EL (cell line): Measurements from ENCODE around the gene CUTC.
"Not testable (repeated sequence)": the region's sequence is repeated elsewhere in the genome, so short reads cannot be mapped to it uniquely, and the experiment has no call there.

Source experiments
- DNase-seq: peaks from one replicate; pipeline ENCODE4 v3.0.0-alpha.2; 2016

The CUTC gene

DNA sequence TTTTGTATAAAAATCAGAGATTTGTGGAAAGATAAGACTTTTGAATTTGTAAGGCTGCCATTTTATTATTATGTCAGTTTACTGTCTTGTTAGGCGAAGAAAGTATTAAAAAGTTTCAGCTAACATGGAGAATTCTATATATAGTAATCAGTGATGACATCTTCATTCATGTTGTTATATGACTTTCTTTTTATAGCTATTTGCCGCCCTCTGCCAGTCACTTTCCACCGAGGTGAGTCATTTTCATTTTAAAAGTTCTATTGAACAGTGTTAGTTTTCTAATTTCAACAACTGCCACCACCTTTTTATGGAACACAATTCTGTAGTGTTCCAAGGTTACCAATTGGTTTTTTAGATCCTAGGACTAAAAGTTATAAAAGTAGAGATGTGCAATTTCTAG lies 11.8 kb downstream of the CUTC start:
- peak; percentile 5 for DNase-seq

DNA sequence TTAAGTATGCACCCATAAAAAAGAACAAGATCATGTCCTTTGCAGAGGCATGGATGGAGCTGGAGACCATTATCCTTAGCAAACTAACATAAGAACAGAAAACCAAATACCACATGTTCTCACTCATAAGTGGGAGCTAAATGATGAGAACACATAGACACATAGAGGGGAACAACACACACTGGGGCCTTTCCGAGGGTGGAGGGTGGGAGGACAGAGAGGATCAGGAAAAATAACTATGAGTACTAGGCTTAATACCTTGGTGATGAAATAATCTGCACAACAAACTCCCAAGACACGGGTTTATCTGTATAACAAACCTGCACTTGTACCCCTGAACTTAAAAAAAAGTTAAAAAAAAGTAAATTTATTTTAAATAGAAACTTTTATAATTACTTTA lies 14.1 kb downstream of the CUTC start:
- DNase-seq = not testable (repeated sequence)

DNA sequence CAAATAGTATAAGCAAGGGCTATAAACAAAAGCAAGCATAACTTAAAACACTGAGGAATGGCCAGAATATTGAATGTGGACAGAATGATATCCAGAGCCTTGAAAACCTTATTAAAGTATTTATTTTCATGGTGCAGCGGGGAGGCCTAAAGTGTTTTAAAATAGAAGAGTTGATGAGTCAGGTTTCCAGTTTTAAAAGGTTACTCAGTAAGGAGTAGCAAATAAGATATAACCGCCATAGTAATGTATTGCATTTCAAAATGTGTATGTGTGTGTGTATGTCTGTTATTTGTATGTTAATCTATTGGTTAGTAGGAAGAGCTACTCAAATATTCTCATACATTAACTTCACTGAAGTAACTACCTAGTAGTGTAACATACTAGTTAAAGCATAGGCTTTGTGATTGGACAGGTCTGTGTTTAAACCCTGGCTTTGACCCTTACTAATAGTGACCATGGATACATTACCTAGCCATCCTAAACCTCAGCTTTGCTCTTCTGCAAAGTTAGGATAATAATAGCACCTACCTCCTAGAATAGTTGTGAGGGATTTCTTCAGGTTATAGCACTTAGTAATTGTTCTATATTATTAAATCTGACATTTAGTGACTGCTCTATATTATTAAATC lies 16.9 kb downstream of the CUTC start:
- no peak for DNase-seq

DNA sequence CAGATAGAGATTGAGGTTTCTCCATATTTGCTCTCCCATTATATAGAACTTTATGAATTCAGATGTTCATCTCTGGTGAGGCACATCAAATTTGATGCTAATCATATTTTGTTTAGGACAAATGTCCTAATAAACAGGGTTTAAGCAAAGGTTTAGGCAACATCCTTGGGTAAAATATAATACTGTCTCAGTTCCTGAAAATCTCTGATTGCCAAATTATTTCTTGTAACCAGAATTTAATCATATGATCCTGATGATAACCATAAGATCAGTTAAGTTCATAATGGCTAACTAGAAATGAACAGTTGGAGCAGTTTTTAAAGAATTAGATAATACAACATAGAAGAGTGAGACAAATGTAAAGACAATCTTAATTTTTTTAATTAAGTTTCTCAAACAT lies 18.6 kb downstream of the CUTC start:
- DNase-seq = no peak

DNA sequence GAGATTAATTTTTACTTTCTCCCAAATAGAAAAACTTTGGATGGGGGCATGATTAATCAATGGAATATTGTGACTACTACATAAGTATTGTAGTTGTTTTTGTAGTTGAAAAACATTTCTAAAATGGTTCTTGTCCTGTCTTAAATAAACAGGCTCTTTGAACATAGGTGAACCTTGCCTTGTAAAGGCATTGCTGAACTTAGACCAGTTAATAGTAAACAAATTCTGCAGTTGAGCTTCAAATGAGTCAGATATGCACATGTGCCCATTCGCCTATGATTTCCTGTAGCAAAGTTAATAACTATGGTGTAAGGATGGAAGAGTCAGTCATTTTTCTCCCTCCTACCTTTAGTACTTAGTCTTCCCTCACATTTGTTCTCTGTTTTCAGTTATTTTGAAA lies 22.6 kb downstream of the CUTC start:
- DNase-seq = no peak

DNA sequence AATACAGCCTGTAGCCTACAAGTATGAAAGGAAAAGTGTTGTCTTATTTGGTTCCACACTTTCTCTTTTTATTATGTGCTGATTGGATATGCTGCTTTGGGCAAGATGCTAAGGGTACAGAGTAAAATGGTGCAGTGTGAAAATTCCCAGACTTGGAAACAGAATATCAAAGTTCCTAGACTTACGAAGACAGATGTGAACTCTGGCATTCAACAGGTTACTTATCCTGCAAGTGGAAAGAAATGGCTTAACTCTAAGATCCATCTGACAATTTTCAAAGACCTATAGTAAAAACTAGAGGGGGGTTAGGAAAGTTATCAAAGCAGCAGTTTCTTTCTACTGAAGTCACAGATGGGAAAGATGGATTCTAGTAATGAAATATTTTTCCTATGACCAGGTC lies 24.1 kb downstream of the CUTC start:
- no peak for DNase-seq

DNA sequence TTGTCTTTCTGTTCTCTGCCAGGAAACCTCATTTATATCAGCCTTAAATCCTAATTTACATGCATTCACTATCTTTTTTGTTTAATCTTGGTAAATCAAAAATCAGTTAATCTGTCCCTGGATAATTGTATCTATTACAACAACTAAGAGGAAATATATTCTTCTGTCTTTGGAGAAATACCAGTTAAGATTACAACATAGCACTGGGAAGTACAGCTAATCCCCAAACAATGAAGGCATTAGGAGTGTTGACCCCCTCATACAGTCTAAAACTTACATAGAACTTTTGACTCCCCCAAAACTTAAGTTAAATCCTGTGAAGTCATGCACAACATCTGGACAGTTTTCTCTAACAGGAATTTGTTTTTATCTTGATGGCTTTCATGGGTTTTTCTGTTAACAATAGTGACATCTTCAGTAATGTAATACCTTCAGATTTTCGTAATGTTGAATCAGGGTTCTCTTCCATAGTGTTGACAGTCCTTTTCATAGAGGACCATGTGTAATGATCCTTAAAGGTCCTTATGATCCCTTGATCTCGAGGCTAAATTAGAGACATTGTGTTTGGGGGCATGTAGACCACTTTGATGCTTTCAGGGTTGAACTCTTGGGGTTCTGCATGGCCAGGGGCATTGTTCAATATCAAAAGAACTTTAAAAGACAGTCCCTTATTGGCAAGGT lies 26.3 kb downstream of the CUTC start:
- DNase-seq = no peak

DNA sequence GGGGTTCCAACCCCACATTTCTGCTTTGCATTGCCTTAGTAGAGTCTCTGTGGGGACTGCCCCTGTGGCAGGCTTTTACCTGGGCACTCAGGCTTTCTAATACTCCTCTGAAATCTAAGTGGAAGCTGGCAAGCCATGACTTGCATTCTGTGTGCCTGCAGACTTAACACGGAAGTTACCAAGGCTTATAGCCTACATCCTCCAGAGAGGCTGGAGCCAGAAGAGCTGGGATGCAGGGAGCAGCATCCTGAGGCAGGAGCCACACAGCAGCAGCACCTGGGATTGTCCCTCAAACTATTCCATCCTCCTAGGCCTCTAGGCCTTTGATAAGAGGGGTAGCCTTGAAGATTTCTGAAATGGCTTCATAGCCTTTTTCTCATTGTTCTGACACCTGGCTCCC lies 28.3 kb downstream of the CUTC start:
- no peak for DNase-seq

DNA sequence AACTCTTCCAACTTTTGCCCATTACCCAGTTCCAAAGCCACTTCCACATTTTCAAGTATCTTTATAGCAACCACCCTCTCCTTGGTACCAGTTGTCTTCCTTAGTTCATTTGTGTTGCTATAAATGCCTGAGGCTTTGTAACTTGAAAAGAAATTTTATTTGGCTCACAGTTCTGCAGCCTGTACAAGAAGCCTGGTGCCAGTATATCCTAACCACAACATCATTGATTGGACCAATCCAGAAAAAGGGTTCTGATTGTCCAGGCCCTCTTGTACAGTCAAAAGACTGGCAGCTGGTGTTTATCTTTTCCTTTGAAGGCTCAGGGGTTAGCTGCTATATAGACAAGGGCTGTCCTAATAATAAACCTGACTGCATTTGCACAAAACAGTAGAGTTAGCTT lies 29.3 kb downstream of the CUTC start:
- DNase-seq = no peak

DNA sequence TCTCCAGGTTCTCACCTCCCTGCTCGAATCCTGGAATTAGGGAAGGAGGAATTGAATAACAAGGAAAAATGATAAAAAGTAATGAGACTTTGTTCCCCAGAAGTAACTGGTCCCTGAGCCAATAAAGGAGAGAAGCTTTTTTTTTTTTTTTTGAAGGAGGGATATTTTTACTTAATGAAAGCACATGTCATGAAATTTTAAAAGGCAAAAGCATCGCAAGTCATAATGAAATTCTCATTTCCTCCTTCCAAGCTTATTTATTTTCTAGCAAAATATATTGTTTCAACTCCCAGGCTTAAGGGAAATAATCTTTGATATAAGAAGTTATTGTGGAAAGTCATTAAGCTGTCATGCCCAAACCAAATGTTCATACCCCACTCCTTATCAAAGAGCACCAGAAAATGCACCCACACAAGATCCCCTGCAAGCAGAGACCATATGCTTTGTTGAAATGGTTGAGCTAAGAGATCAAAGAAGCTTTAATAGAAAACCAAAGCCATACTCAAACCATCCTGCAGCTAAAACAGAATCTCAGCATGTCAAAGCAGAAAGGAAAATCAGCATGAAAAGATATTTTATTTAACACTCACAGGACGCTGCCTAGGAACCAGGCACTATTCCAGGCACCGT lies 33.8 kb downstream of the CUTC start:
- DNase-seq = no peak

DNA sequence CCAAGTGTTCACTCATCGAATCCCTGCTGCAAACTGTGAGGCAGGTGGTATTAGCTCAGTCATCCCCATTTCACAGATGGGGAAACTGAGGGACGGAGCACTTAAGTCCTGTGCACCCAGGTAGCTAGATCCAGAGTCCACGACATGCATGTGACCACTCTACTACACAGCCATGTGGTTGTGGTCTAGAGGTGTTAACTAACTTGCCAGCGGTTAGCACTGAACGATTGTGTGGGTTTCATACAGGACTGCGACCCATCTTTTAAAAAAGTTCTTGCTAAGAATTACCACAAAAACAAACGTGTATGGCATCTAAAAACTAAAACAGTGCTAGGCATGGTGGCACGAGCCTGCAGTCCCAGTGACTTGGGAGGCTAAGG lies 34.3 kb downstream of the CUTC start:
- DNase-seq = no peak

DNA sequence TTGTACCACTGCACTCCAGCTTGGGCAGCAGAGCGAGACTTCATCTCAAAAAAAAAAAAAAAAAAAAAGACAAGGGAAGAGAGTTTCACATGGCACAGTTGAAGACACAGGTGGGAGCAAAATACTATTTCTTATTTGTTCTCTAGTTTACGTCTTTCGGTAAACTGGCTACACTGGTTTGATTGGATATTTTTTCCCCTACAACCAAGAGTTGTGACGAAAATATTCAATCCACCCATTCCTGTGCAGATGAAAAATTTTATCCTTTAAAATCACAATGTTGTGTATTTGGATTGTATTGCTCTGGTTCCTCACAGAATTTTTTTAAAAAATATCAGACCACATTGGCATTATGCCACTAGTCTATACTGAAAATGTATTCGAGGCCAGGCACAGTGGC lies 35.9 kb downstream of the CUTC start:
- no peak for DNase-seq

DNA sequence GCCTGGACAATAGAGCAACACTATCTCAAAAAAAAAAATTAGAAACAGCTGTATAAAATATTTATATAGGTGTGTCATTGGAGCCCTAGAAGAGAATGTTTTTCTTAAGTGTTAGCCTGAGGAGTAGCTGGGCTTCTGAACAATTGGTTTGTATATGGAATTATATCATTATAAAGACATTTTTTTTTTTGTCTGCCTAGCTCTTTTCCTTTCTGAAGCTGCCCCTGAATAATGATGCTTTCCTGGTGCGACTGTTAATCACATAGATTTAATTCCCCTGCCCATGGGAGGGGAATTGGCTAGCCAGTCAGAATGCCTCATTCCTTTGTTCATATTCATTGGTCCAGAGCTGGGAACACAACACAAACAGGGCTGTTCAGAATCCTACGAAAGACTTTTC lies 36.5 kb downstream of the CUTC start:
- DNase-seq = peak; percentile 14

DNA sequence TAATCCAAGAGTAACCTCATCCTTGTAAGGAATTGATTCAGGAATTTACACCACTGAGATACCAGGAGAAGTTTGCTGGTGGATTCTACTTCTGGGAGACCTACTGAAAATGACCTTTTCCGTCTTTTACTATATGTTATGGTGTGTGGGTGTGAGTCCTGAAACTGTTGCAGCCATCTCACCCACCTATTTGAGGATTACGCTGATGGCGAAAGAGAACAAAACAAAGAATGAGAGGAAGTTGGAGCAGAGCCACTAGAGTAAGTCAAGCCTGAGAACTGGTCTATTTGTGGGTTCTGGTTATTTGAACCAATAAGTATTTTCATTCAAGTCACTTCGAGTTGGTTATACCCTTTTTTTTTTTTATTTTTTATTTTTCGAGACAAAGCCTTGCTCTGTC lies 37.7 kb downstream of the CUTC start:
- no peak for DNase-seq

DNA sequence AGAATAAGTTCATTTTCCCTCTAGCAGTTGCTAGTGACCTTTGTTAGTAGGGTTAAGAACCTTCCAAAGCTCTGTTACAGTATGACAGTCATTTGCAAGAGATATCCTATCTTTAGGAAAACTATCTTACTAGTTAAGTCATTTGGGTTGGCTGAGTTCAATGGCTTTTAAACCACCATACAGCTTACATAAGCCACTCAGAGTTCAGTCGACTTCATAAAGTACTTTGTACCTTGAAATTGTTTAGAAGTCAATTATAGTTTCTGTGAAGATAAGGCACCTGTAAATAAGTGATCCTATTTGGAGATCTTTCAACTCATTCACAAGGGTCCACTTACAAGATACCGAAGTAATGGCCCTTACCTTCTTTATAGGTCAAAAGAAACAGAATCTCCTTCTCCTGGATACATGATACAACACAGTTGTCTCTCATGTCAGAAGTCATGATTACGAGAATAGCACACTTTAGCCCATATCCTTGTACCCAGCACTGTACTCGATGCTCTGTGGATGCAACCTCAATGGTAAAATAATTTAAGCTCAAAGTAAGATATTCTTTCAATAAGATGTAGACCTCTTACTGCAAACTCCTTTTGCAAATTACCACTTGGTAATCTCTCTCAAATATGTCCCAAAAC lies 38.5 kb downstream of the CUTC start:
- DNase-seq = no peak

DNA sequence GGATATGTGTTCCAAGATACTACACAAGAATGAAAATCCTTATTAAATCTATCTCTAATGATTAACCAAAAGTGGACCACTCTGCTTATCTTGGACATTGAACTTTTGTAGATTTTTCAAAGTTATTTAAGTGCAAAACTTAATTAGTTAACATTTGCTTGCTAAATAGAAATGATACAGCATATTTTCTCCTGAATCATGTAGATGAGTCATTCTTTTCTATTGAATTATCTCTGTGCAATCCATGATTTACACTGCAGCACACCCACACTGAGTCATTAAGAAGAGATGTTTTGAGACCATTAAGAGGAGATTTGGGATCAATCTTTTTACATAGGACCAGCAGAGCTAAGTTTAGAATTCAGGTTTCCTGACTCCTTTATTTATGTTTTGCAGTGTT lies 43.8 kb downstream of the CUTC start:
- peak; percentile 86 for DNase-seq

DNA sequence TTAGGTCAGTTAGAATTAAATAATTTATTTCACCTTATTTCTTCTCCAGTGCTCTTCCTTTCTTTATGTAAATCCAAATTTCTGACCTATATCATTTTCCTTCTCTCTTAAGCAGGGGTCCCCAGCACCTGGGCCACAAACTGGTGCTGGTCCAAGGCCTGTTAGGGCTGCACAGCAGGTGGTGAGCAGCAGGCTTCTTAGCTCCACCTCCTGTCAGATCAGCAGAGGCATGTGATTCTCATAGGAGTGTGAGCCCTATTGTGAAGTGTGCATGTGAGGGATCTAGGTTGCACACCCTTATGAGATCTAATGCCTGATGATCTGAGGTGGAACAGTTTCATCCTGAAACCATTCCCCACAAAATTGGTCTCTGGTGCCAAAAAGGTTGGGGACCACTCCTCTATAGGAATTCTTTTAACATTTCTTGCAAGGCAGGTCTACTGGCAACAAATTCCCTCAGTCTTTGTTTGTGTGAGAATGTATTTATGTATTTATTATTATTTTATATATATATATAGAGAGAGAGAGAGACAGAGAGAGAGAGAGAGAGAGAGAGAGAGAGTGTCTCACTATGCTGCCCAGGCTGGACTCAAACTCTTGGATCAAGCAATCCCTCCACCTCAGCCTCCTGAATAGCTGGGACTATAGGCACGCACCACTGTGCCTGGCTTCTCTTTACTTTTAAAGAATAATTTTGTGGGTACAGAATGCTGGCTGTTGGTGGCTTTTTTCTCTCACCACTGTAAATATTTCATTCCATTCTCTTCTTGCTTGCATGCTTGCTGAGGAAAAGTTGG lies 46.1 kb downstream of the CUTC start:
- DNase-seq = peak; percentile 24

DNA sequence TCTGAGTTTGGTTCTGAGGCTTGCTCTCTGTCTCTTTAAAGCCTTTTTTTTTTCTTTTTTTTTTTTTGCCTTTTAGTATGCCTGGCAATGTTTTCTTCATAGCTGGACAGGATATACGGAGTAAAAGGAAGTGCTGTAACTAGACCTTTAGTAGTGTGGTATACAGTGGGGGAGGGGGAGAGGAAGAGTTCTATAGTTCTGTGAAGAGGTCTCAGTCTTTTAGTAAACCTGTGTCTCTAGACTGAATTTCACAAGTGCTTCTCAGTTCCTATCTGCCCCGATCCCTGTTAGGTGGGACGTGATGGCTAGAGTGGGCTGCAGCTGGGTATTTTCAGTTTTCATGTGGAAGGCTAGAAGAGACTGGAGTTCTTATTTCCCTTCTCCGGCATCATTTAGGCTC lies 47.3 kb downstream of the CUTC start:
- DNase-seq = peak; percentile 81

DNA sequence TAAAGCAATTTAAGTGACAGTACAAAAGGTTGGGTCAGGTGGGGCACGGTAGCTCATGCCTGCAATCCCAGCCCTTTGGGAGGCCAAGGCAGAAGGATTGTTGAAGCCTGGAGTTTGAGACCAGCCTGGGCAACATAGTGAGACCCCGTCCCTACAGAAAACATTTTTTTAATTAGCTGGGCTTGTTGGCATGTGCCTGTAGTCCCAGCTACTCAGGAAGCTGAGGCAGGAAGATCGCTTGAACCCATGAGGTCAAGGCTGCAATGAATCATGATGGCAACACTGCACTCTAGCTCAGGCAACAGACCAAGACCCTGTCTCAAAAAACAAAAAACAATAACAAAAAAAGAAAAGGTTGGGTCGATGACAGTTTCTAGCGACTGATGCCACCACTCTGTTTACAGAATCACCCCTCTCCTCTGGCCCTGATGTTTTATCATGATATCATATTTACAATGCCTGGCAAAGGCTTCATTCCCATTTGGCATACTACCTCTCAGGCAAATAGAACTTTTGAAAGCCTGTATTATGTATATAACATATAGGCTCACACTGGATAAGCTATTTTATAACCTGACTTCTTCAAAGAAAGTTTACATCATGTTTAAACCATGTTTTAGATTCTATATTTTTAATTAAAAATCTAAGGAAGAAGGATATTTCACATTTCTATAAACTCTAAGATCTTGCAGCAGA lies 49.8 kb downstream of the CUTC start:
- DNase-seq = peak; percentile 14

DNA sequence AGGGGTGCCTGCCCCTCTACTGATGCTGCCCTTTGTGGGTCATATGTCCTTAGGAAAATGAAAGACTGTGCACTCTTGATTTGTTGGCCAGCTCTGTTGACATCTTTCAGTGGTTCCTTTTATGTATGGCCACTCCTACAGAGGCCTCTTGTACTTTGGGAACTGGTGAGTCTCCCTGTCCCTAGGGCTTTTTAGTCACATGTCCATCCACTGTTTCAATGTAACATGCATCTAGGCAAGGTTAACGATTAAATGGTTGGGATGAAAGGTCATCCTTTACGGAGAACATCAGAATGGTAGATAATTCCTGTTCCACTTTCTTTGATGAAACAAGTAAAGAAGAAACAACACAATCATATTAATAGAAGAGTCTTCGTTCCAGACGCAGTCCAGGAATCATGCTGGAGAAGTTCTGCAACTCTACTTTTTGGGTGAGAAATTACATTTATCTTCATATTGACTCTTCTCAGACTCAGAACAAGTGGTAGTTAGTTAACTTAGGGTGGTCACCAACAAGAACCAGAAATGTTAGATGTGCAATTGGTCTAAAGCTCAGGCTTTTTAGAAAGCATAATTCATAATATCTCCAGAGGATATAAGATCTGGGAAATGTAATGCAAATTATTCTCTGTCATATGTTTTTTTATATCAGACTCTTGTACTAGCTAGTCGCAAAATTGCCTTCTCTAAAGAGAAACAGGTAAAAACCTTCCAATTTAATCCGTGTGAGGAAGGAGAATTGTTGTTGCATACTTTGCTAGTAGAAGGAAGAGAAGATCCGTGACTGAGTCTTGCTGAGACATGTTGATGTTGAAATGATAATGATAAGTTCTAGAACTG lies 50.6 kb downstream of the CUTC start, which contains the start of gene ABCC2:
ABCC2 (plus strand) TSS at position 194 of the 840 bp plus-strand sequence; CDS start at position 399, 205 bp downstream.
- DNase-seq = no peak

DNA sequence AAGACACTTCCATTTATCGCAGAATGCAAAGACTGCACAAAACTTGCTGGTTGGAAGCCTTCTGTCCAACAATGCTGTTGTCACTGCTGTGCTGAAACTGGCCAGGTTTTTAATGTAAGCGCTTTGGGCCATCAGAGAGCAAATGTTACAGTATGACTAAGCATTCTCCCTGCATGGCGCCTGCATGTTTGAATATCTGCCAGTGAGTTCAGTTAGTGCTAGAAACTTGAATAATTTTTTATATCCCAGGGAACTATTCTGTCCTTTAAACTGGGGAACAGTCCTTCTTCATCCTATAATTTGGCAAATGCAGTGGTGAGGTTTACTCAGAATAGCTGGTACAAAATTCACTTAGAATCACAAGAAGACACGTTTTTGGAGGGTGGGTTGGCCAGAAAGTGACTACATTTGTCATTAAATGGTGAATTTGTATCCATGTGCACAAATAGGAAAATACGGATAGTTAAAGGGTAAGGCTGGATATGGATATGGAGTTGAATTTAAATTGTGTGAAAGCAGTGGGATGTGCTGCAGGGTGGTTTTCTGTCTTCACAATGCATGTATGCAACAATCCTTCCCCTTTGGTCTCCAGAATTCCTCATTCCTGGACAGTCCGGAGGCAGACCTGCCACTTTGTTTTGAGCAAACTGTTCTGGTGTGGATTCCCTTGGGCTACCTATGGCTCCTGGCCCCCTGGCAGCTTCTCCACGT lies 52.1 kb downstream of the CUTC start:
- peak; percentile 86 for DNase-seq
